Liver (tissue), 9 donors: ENCODE data around the gene ABCC3. TPM values are rescaled to one million over a fixed set of nuclear protein-coding genes. Genes with fewer than 3 reads are reported as not detected.
A peak's percentile ranks its signal among the peaks of the same experiment; 100 is the strongest.
"Not testable (repeated sequence)": the region's sequence is repeated elsewhere in the genome, so short reads cannot be mapped to it uniquely, and the experiment has no call there.

Experiments
- DNase-seq: peaks from one replicate; pipeline ENCODE4 v3.0.0-alpha.2; 2017; ENCODE audit warnings: low spot score
- H3K27ac ChIP-seq, 2 donors: one replicate each; pipeline ENCODE4 v1.7.0; 2013; ENCODE audit warnings: inconsistent platforms in 2 of 2, low read length in 2 of 2, control low read depth in 1 of 2, low read depth in 1 of 2, mild to moderate bottlenecking in 1 of 2
- H3K27me3 ChIP-seq, 4 donors: one replicate each; pipeline versions ENCODE4 v1.6.1 to v1.7.0; 2013; ENCODE audit warnings: low read length in 3 of 4, inconsistent platforms in 1 of 4, mild to moderate bottlenecking in 1 of 4, moderate library complexity in 1 of 4; ENCODE audit not compliant: control insufficient read depth in 4 of 4, insufficient read depth in 4 of 4
- H3K36me3 ChIP-seq, 4 donors: one replicate each; pipeline versions ENCODE4 v1.6.1 to v1.7.0; 2013; ENCODE audit warnings: low read length in 3 of 4, mild to moderate bottlenecking in 3 of 4, low read depth in 1 of 4, moderate library complexity in 1 of 4; ENCODE audit not compliant: control insufficient read depth in 4 of 4, insufficient read depth in 3 of 4
- H3K4me1 ChIP-seq, 4 donors: one replicate each; pipeline versions ENCODE4 v1.6.1 to v1.7.0; 2013; ENCODE audit warnings: low read length in 3 of 4, mild to moderate bottlenecking in 3 of 4, moderate library complexity in 1 of 4; ENCODE audit not compliant: control insufficient read depth in 4 of 4, insufficient read depth in 4 of 4
- H3K4me3 ChIP-seq, 3 donors: one replicate each; pipeline versions ENCODE4 v1.6.1 to v1.7.0; 2013; ENCODE audit warnings: low read length in 3 of 3, control low read depth in 1 of 3, low read depth in 1 of 3, mild to moderate bottlenecking in 1 of 3
- H3K9ac ChIP-seq, 2 donors: one replicate each; pipeline ENCODE4 v1.7.0; 2013; ENCODE audit warnings: low read length in 2 of 2, mild to moderate bottlenecking in 2 of 2, moderate library complexity in 2 of 2, control low read depth in 1 of 2, low read depth in 1 of 2
- H3K9me3 ChIP-seq, 4 donors: one replicate each; pipeline versions ENCODE4 v1.6.1 to v1.7.0; 2013; ENCODE audit warnings: low read length in 3 of 4; ENCODE audit not compliant: control insufficient read depth in 4 of 4
- ATF3 ChIP-seq: IDR thresholded peaks from 2 replicates; pipeline ENCODE4 v1.6.1; 2016; ENCODE audit warnings: antibody characterized with exemption
- CTCF ChIP-seq: fragments of 150-350 bp; IDR thresholded peaks from 2 replicates; pipeline ENCODE4 v1.5.1; 2017; ENCODE audit warnings: improper control_type of control experiment, low read depth, low read length; ENCODE audit not compliant: missing input control
- EGR1 ChIP-seq, 2 donors: IDR thresholded peaks; 2 replicates each; pipeline ENCODE4 v1.6.1; 2016 to 2018; ENCODE audit warnings: antibody characterized with exemption in 2 of 2, low read depth in 2 of 2
- FOXA1 ChIP-seq: IDR thresholded peaks from 2 replicates; pipeline ENCODE4 v1.6.1; 2016; ENCODE audit warnings: antibody characterized with exemption
- FOXA2 ChIP-seq: IDR thresholded peaks from 2 replicates; pipeline ENCODE4 v1.6.1; 2016; ENCODE audit warnings: antibody characterized with exemption
- GABPA ChIP-seq, 2 donors: IDR thresholded peaks in 1 of 2; conservative IDR thresholded peaks in 1 of 2; 2 replicates each; pipeline ENCODE4 v1.6.1; 2016; ENCODE audit warnings: antibody characterized with exemption in 2 of 2, mild to moderate bottlenecking in 1 of 2, moderate library complexity in 1 of 2
- HNF4A ChIP-seq, 2 donors: conservative IDR thresholded peaks; 2 replicates each; pipeline ENCODE4 v1.6.1; 2016; ENCODE audit warnings: antibody characterized with exemption in 2 of 2, mild to moderate bottlenecking in 2 of 2
- HNF4G ChIP-seq: IDR thresholded peaks from 2 replicates; pipeline ENCODE4 v1.6.1; 2016; ENCODE audit warnings: antibody characterized with exemption
- JUND ChIP-seq, 2 donors: IDR thresholded peaks; 2 replicates each; pipeline ENCODE4 v1.6.1; 2016; ENCODE audit warnings: antibody characterized with exemption in 2 of 2
- MAX ChIP-seq: IDR thresholded peaks from 2 replicates; pipeline ENCODE4 v1.6.1; 2016; ENCODE audit warnings: antibody characterized with exemption
- NR2F2 ChIP-seq: IDR thresholded peaks from 2 replicates; pipeline ENCODE4 v1.6.1; 2016; ENCODE audit warnings: antibody characterized with exemption
- RAD21 ChIP-seq, 2 donors: IDR thresholded peaks; 2 replicates each; pipeline ENCODE4 v1.6.1; 2016; ENCODE audit warnings: antibody characterized with exemption in 2 of 2, mild to moderate bottlenecking in 2 of 2
- RXRA ChIP-seq, 2 donors: IDR thresholded peaks; 2 replicates each; pipeline ENCODE4 v1.6.1; 2017 to 2018; ENCODE audit warnings: antibody characterized with exemption in 2 of 2, mild to moderate bottlenecking in 1 of 2
- SP1 ChIP-seq: IDR thresholded peaks from 2 replicates; pipeline ENCODE4 v1.6.1; 2018; ENCODE audit warnings: antibody characterized with exemption, mild to moderate bottlenecking
- TAF1 ChIP-seq: conservative IDR thresholded peaks from 2 replicates; pipeline ENCODE4 v1.6.1; 2016; ENCODE audit warnings: antibody characterized with exemption, mild to moderate bottlenecking
- YY1 ChIP-seq: IDR thresholded peaks from 2 replicates; pipeline ENCODE4 v1.6.1; 2016; ENCODE audit warnings: antibody characterized with exemption, mild to moderate bottlenecking
- WGBS: extraction: QIAGEN DNeasy Blood & Tissue Kit; methylation state at CpG from one replicate; pipeline ENCODE4 v1.1.7; 2013; 5-methylcytosine and 5-hydroxymethylcytosine counted together
- polyA plus RNA-seq, 2 donors: library from polyadenylated mRNA; stranded (reverse) in 1 of 2; unstranded in 1 of 2; fragments of 200-250 nt in 1 of 2; fragments of >200 nt in 1 of 2; fragmentation: Nextera tagmentation in 1 of 2; extraction: Ambion mirVana in 1 of 2; gene quantifications; one replicate each; pipeline versions ENCODE4 v1.2.1 to v1.2.3, GENCODE V29; 2013 to 2015
- total RNA-seq, 2 donors: library from RNA; depleted of rRNA; stranded (reverse); fragments of >200 nt; gene quantifications; one replicate each; pipeline ENCODE4 v1.2.3, GENCODE V29; 2014
- donor health status: healthy.
- donor health status: healthy.
- donor health status: healthy.
- donor health status: healthy.
- donor health status: healthy.

Gene ABCC3
- total and polyA plus RNA-seq, 4 donors, result 10.5 to 197 (median 80.5) TPM

- H3K9ac ChIP-seq, result peak overlapping the region; percentile 97 to 99
- H3K27ac ChIP-seq, result peak overlapping the region; percentile 97 to 99
- H3K36me3 ChIP-seq, result no peaks in the 10 kb centered on the region
- H3K27me3 ChIP-seq, result no peaks in the 10 kb centered on the region
- DNase-seq, result no peak
- H3K4me1 ChIP-seq, result peaks cover 9 to 47% (median 38%) of the 10 kb centered on the region in 4 donors
- peak overlapping the region; percentile 82 to 95 (median 92) for H3K4me3 ChIP-seq
- TF ChIP-seq HNF4G (no peak), YY1 (no peak)
- no peaks in the 10 kb centered on the region for H3K9me3 ChIP-seq
- WGBS, result under 1% methylated on average over 25 of the region's 25 CpGs
Measured at GRCh38 chr17:50719924-50720794, 85.5 kb downstream of the ABCC3 start.

- Histone ChIP-seq H3K27me3 (no peaks in the 10 kb centered on the region), H3K4me1 (peaks cover 12 to 50% (median 41%) of the 10 kb centered on the region in 4 donors), H3K36me3 (no peaks in the 10 kb centered on the region), H3K9ac (peak overlapping the region in 1 of 2 donors; percentile 99), H3K27ac (peak overlapping the region; percentile 41 to 99), H3K4me3 (peak overlapping the region; percentile 82 to 95 (median 92)), H3K9me3 (no peaks in the 10 kb centered on the region)
- TF ChIP-seq GABPA (IDR thresholded peaks at IDR 0.05 in 1 of 2, conservative IDR thresholded peaks at IDR 0.05 in 1 of 2) (peak; percentile 22 to 62), NR2F2 (no peak), HNF4G (no peak), JUND (IDR thresholded peaks at IDR 0.05) (no peak), YY1 (peak; percentile 9), RAD21 (IDR thresholded peaks at IDR 0.05) (no peak), MAX (peak; percentile 20)
- DNase-seq, result no peak
- 7% methylated on average over 7 of the region's 7 CpGs for WGBS
Measured at GRCh38 chr17:50721194-50722010, 86.7 kb downstream of the ABCC3 start.

GRCh38 chr17:50722746-50723145, 88.1 kb downstream of the ABCC3 start:
- H3K9ac ChIP-seq, result peak overlapping the region in 1 of 2 donors; percentile 23
- no peak overlapping the region for H3K27ac ChIP-seq
- no peaks in the 10 kb centered on the region for H3K9me3 ChIP-seq
- TF ChIP-seq HNF4G, result no peak
- TF ChIP-seq YY1, result no peak
- no peak for TF ChIP-seq JUND (IDR thresholded peaks at IDR 0.05)
- TF ChIP-seq TAF1, result no peak
- no peak for TF ChIP-seq NR2F2
- no peak for TF ChIP-seq RXRA (IDR thresholded peaks at IDR 0.05)
- TF ChIP-seq MAX, result no peak
- TF ChIP-seq EGR1 (IDR thresholded peaks at IDR 0.05; ENCODE audit: low read depth in 2 of 2), result no peak
- TF ChIP-seq FOXA2, result no peak
- TF ChIP-seq ATF3, result no peak
- TF ChIP-seq HNF4A (conservative IDR thresholded peaks at IDR 0.05), result no peak
- no peak for TF ChIP-seq CTCF
- TF ChIP-seq GABPA (IDR thresholded peaks at IDR 0.05 in 1 of 2, conservative IDR thresholded peaks at IDR 0.05 in 1 of 2), result no peak
- TF ChIP-seq FOXA1, result no peak
- no peak for TF ChIP-seq RAD21 (IDR thresholded peaks at IDR 0.05)
- no peak for TF ChIP-seq SP1
- peaks cover 16 to 59% (median 51%) of the 10 kb centered on the region in 4 donors for H3K4me1 ChIP-seq
- H3K27me3 ChIP-seq, result no peaks in the 10 kb centered on the region
- no peak for DNase-seq
- no peak overlapping the region for H3K4me3 ChIP-seq
- H3K36me3 ChIP-seq, result no peaks in the 10 kb centered on the region
- 20% methylated on average over 3 of the region's 3 CpGs for WGBS

GRCh38 chr17:50724622-50725021, 89.9 kb downstream of the ABCC3 start:
- H3K9me3 ChIP-seq, DNase-seq, H3K36me3 ChIP-seq, H3K4me3 ChIP-seq, H3K27me3 ChIP-seq, H3K27ac ChIP-seq, H3K9ac ChIP-seq: not testable (repeated sequence)
- H3K4me1 ChIP-seq, result peaks cover 18 to 72% (median 61%) of the 10 kb centered on the region in 4 donors
- 96% methylated on average over 6 of the region's 6 CpGs for WGBS
